Stimulated activated naive B cell treated with anti-CD40 and anti-IgM and Interleukin-4, amounts not matched to agents 10 μg/mL and 1 μg/mL and 100 μg/mL, for 72 hours (primary cell): ENCODE results near the gene IFITM1.
"Not testable (repeated sequence)": the region's sequence is repeated elsewhere in the genome, so short reads cannot be mapped to it uniquely, and the experiment has no call there.

Experiments
- ATAC-seq, 2 donors: fragments of 150-1000 bp; cut with Tn5 transposase; replicated peaks; 2 replicates each; pipeline ENCODE4 v1.10.0; 2021; ENCODE audit warnings: moderate library complexity in 1 of 2
- DNase-seq: peaks from one replicate; pipeline ENCODE4 v3.0.0; 2021
- H3K27ac Mint-ChIP-seq: one replicate; pipeline ENCODE4 v1.8.0; 2022; ENCODE audit warnings: mild to moderate bottlenecking, mixed read lengths
- H3K27me3 Mint-ChIP-seq, 2 donors: one replicate each; pipeline ENCODE4 v1.8.0; 2022; ENCODE audit warnings: mixed read lengths in 2 of 2
- H3K36me3 Mint-ChIP-seq, 2 donors: one replicate each; pipeline ENCODE4 v1.8.0; 2022; ENCODE audit warnings: mixed read lengths in 2 of 2, mild to moderate bottlenecking in 1 of 2
- H3K4me1 Mint-ChIP-seq, 2 donors: one replicate each; pipeline ENCODE4 v1.8.0; 2022; ENCODE audit warnings: mixed read lengths in 2 of 2, mild to moderate bottlenecking in 1 of 2
- H3K4me3 Mint-ChIP-seq, 2 donors: one replicate each; pipeline ENCODE4 v1.8.0; 2022; ENCODE audit warnings: mild to moderate bottlenecking in 2 of 2, mixed read lengths in 2 of 2, moderate library complexity in 1 of 2
- H3K9me3 Mint-ChIP-seq, 2 donors: one replicate each; pipeline ENCODE4 v1.8.0; 2022; ENCODE audit warnings: mixed read lengths in 2 of 2, mild to moderate bottlenecking in 1 of 2

Gene IFITM1

DNA sequence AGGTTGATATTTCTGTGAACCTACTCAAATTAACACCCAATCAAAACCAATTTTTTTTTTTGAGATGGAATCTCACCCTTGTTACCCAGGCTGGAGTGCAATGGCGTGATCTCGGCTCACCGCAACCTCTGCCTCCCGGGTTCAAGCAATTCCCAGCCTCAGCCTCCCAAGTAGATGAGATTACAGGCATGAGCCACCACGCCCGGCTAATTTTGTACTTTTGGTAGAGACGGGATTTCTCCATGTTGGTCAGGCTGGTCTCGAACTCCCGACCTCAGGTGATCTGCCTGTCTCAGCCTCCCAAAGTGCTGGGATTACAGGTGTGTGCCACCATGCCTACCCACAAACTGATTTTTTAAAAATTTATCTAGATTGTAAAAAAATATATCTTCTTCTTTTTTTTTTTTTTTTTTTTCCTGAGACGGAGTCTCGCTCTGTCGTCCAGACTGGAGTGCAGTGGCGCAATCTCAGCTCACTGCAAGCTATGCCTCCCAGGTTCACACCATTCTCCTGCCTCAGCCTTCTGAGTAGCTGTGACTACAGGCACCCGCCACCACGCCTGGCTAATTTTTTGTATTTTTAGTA, 14.8 kb downstream of the IFITM1 start:
- not testable (repeated sequence) for H3K36me3 Mint-ChIP-seq, H3K9me3 Mint-ChIP-seq, H3K27me3 Mint-ChIP-seq, H3K4me3 Mint-ChIP-seq, ATAC-seq, DNase-seq, H3K27ac Mint-ChIP-seq
- peaks cover 41 to 56% of the 10 kb centered on the region in 2 donors for H3K4me1 Mint-ChIP-seq

GRCh38 chr11:329886-330253, 16.0 kb downstream of the IFITM1 start:
- no peak for ATAC-seq
- no peaks in the 10 kb centered on the region for H3K27me3 Mint-ChIP-seq
- no peaks in the 10 kb centered on the region for H3K36me3 Mint-ChIP-seq
- no peak overlapping the region for H3K4me3 Mint-ChIP-seq
- H3K27ac Mint-ChIP-seq, result no peak overlapping the region
- no peaks in the 10 kb centered on the region for H3K9me3 Mint-ChIP-seq
- no peak for DNase-seq
- H3K4me1 Mint-ChIP-seq, result peaks cover 37 to 51% of the 10 kb centered on the region in 2 donors

DNA sequence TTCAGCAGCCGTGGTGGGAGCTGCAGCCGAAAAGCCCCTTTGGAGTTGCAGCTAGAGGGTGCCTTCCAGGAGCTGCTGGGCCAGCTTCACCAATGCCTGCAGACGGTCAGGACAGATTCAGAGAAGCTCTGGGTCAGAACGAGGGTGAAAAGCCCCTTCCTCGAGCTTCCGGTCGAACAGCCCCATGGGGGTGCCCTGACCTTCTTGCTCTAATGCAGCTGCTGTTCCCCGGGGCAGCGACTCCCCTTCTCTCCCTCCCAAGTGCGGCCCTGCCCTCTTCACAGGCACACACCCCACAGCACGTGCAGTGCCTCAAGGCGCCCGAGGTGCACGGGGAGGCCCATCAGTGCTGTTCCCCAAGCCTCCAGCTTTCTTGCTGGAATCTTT, 16.5 kb downstream of the IFITM1 start:
- Mint-ChIP-seq H3K36me3 (no peaks in the 10 kb centered on the region), H3K9me3 (no peaks in the 10 kb centered on the region), H3K27me3 (no peaks in the 10 kb centered on the region), H3K4me3 (no peak overlapping the region), H3K27ac (no peak overlapping the region), H3K4me1 (peaks cover 37 to 50% of the 10 kb centered on the region in 2 donors)
- no peak for ATAC-seq
- DNase-seq, result no peak

- no peak for ATAC-seq
- no peaks in the 10 kb centered on the region for H3K9me3 Mint-ChIP-seq
These were observed 17.0 kb downstream of the IFITM1 start for GRCh38 chr11:330694-331357.

DNA sequence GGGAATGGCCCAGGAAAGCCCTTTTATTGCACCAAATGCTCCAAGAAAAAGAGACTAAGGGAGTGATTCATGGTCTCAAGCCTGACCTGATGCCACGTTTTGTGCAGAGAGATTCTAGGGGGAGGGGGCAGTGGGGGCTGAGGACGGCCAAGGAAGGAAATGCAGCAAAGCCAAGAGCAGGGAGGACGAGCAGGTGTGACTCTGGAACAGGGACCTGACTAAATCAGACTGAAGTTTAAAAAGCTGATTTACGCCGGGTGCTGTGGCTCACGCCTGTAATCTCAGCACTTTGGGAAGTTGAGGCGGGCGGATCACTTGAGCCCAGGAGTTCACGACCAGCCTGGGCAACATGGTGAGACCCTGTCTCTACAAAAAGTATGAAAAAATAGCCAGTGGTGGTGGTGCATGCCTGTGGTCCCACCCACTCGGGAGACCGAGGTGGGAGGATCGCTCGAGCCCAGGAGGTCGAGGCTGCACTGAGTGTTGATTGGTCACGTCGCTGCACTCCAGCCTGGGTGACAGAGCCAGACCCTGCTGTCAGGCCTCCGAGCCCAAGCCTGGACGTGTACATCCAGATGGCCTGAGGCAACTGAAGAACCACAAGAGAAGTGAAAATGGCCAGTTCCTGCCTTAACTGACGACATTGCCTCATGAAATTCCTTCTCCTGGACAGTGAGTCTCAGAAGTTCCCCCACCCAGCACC, 17.7 kb downstream of the IFITM1 start:
- H3K4me3 Mint-ChIP-seq, result peak overlapping the region in 1 of 2 donors; percentile 32
- ATAC-seq (no peak), DNase-seq (no peak)
- no peaks in the 10 kb centered on the region for H3K9me3 Mint-ChIP-seq
- H3K36me3 Mint-ChIP-seq, result no peaks in the 10 kb centered on the region
- no peaks in the 10 kb centered on the region for H3K27me3 Mint-ChIP-seq
- no peak overlapping the region for H3K27ac Mint-ChIP-seq
- peaks cover 40 to 51% of the 10 kb centered on the region in 2 donors for H3K4me1 Mint-ChIP-seq

More at GRCh38 chr11:330694-331357, 17.0 kb downstream of the IFITM1 start:
- Mint-ChIP-seq H3K4me3 (peak overlapping the region; percentile 20 to 32), H3K27ac (no peak overlapping the region), H3K36me3 (no peaks in the 10 kb centered on the region), H3K27me3 (no peaks in the 10 kb centered on the region), H3K4me1 (peaks cover 38 to 51% of the 10 kb centered on the region in 2 donors)
- no peak for DNase-seq

DNA sequence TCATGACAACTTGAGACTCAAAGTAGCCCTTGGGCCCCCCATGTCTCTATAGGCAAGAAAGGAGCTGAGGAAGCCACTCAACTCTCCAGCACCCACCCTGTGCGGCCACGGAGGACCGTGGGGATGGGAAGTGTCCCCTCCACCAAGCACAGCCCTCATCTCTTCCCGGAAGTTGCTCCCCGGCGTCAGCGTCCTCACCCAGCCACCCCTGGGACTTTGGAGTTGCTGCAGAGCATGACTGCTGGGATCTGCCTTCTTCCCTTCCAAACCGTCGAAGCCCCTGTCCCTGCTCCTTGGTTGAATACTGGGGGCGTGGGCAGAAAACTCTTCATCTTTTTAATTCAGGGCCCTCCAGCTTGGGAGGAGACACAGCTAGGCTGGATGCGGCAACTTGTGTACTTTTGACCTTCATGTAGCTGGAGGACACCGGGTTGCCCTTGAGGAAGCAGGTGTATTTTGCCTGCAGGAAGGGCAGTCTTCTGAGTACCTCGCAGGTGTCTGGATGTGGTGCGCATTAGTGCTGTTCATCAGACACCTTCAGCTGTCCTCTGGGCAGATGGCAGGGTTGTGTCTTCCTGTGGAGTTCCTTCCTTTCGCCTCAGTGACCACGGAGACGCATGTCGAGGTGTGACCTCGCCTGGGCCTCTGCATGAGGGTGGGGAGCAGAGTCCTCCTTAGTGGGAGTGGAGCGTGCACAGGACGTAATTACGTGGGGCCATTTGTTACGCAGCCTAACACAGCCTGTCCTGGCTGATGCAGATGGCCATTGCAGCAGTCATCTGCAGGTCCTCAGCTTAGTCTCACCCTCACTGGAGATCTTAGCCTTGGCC, 19.0 kb downstream of the IFITM1 start:
- no peak for ATAC-seq
- Mint-ChIP-seq H3K9me3 (no peaks in the 10 kb centered on the region), H3K36me3 (no peaks in the 10 kb centered on the region), H3K27me3 (no peaks in the 10 kb centered on the region), H3K4me1 (peaks cover 37 to 45% of the 10 kb centered on the region in 2 donors), H3K27ac (no peak overlapping the region), H3K4me3 (no peak overlapping the region)
- no peak for DNase-seq

GRCh38 chr11:333616-334263, 19.9 kb downstream of the IFITM1 start:
- not testable (repeated sequence) for H3K4me3 Mint-ChIP-seq, H3K36me3 Mint-ChIP-seq, H3K27me3 Mint-ChIP-seq, DNase-seq, ATAC-seq, H3K9me3 Mint-ChIP-seq
- Mint-ChIP-seq H3K27ac (peak overlapping the region; percentile 6), H3K4me1 (peaks cover 35 to 45% of the 10 kb centered on the region in 2 donors)

DNA sequence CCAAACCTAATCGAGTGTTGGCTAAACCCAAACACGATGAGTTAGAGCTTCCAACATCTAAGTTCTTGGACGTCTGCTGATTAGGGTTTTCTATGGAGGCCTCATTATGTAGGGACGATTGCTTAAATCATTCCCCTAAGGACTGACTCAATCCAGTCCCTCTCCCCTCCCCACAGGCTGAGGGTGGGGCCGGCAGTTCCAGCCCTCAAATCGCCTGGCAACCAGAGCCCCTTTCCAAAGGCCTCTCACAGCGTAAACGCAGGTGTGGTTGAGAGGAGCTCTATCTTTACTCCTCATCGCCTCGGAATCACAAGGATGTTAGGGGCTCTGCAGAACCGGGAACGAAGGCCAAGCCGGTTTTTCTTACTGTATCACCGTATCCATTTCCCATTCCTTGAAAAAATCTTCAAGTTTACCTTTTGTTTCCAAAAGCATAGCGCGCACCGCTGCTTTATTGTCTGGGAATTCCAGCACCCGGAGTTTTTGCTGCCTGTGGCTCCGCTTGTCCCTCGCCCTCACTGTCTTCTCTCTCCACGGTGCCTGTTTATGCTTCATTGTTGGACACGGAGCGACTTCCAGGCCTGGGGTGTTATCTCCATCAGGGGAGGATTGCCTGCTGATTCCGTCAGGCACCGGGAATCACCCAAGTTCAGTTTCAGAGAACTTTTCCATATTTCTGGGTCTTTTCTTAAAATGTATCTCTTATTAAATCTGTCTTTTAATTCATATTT, 20.6 kb downstream of the IFITM1 start:
- Mint-ChIP-seq H3K27ac (no peak overlapping the region), H3K27me3 (no peaks in the 10 kb centered on the region), H3K9me3 (no peaks in the 10 kb centered on the region), H3K4me3 (no peak overlapping the region), H3K4me1 (peaks cover 34 to 38% of the 10 kb centered on the region in 2 donors), H3K36me3 (no peaks in the 10 kb centered on the region)
- DNase-seq (no peak), ATAC-seq (no peak)

DNA sequence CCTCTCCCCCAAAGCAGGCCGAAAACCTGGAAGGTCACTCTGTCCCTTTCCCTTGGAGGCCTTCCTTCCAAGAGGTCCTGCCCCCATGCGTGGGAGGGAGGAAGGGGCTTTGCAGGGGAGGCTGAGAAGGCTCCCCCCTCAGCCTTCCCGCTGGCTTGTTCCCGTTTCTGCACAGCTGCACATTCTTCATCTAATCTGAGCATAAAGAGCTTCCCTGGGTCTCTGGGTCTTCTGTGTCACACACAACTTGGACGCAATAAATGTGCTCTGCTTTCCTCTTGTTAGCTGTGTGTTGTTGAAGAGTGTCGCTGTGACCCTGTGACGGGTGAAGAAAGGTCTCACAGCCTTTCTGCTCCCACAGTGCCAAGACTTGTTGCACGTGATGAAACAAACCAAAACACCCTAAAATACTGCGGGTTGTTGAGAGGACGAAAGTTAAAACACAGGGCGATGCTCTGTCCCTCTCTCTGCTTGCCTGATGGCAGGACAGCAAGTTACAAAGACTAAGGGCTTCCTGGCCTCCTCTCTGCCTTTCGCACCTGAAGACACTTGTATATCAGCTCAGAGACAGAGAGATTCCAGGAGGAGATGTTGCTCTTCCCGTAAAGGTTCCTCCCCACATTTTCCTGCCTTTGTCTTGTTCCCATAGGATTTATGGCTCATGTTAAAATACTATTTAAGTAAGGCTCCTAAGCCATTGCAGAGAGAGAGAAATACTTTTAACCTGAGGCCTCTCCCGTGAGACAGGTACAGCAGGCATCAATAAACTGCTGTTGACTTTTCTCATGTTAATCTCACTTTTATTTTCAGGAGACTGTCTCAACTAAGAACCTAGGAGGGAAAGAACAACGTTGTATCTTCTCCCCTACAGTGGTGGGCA, 22.2 kb downstream of the IFITM1 start:
- Mint-ChIP-seq H3K4me1 (peaks cover 28 to 29% of the 10 kb centered on the region in 2 donors), H3K4me3 (no peak overlapping the region), H3K27ac (no peak overlapping the region), H3K9me3 (peaks cover 0 to 1% of the 10 kb centered on the region in 2 donors), H3K27me3 (no peaks in the 10 kb centered on the region), H3K36me3 (peaks cover 0 to 4% of the 10 kb centered on the region in 2 donors)
- DNase-seq (no peak), ATAC-seq (no peak)

GRCh38 chr11:336659-337198, 22.9 kb downstream of the IFITM1 start:
- peaks cover 4% of the 10 kb centered on the region in 2 donors for H3K9me3 Mint-ChIP-seq
- no peaks in the 10 kb centered on the region for H3K27me3 Mint-ChIP-seq
- no peak for DNase-seq
- no peak for ATAC-seq
- no peak overlapping the region for H3K27ac Mint-ChIP-seq
- H3K36me3 Mint-ChIP-seq, result peaks cover 2 to 4% of the 10 kb centered on the region in 2 donors
- H3K4me1 Mint-ChIP-seq, result peaks cover 32 to 33% of the 10 kb centered on the region in 2 donors
- H3K4me3 Mint-ChIP-seq, result no peak overlapping the region

DNA sequence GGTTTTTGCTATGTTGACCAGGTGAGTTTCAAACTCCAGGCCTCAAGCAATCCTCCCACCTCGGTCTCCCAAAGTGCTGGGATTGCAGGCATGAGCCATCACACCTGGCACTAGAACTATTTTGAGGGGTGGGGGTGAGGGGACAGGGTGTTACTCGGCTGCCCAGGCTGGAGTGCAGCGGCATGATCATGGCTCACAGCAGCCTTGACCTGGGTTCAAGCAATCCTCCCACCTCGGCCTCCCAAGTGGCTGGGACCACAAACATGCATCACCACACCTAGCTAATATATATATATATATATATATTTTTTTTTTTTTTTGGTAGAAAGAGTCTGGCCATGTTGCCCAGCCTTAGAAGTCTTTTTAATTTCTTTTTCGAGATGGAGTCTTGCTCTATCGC, 23.9 kb downstream of the IFITM1 start:
- no peak for DNase-seq
- H3K27me3 Mint-ChIP-seq, result no peaks in the 10 kb centered on the region
- H3K4me1 Mint-ChIP-seq, result peaks cover 32 to 41% of the 10 kb centered on the region in 2 donors
- H3K9me3 Mint-ChIP-seq, result peaks cover 4% of the 10 kb centered on the region in 2 donors
- peaks cover 2 to 4% of the 10 kb centered on the region in 2 donors for H3K36me3 Mint-ChIP-seq
- H3K4me3 Mint-ChIP-seq, result no peak overlapping the region
- no peak overlapping the region for H3K27ac Mint-ChIP-seq
- ATAC-seq, result no peak

DNA sequence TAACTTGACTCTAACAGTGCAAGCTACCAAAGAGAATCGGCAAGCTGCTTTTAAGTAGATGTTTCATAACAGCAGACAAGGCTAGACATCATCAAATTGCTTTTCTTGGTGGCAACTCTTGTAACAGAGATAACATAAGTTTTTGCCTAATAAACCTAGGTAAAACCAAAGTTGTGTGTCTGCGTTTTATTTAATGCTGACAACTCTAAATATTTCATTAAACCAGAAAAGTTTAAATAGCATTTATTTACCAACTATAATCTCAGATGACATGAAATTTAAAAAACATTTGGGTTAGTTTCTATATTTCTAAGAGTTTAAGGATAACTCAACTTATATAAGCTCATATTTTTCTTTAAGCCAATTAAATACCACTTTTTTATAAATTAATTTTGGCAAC, 26.1 kb downstream of the IFITM1 start:
- no peaks in the 10 kb centered on the region for H3K27me3 Mint-ChIP-seq
- DNase-seq (no peak), ATAC-seq (no peak)
- peaks cover 29 to 41% of the 10 kb centered on the region in 2 donors for H3K4me1 Mint-ChIP-seq
- no peak overlapping the region for H3K27ac Mint-ChIP-seq
- H3K9me3 Mint-ChIP-seq, result peaks cover 4% of the 10 kb centered on the region in 2 donors
- H3K4me3 Mint-ChIP-seq, result no peak overlapping the region
- H3K36me3 Mint-ChIP-seq, result peaks cover 2 to 4% of the 10 kb centered on the region in 2 donors
